ENCODE results near the gene VAMP4.
A peak's percentile ranks its signal among the peaks of the same experiment; 100 is the strongest.

The VAMP4 gene

GRCh38 chr1:171741872-171742576 lies at the start of gene VAMP4 (continued):
- TF ChIP-seq ZNF518A (tag by site-specific recombination; conservative IDR thresholded peaks at IDR 0.05; ENCODE audit: low read depth) (peak; percentile 67), ZEB2 (tag by site-specific recombination; IDR thresholded peaks at IDR 0.05) (no peak; the same call in 1 of the 2 replicates), ZFP37 (tag by site-specific recombination; IDR thresholded peaks at IDR 0.05) (peak; percentile 55; the same call in 1 of the 2 replicates), GLI4 (tag by site-specific recombination; IDR thresholded peaks at IDR 0.05) (0 out of 2 replicates have a peak, but pooled peaks have one; percentile 53)

- Histone ChIP-seq H3K27ac (ENCODE audit: extremely low read depth, low read depth, low read length) (no peak overlapping the region), H3K4me3 (ENCODE audit: low read depth, low read length) (no peak overlapping the region), H3K4me1 (ENCODE audit: control insufficient read depth, insufficient read depth, low read length) (no peaks in the 10 kb centered on the region), H3K9me3 (ENCODE audit: control insufficient read depth, insufficient read depth, low read depth, low read length) (no peaks in the 10 kb centered on the region), H3K36me3 (ENCODE audit: control insufficient read depth in 2 of 2, insufficient read depth in 1 of 2, low read length in 2 of 2) (peaks cover 19 to 100% of the 10 kb centered on the region in 2 experiments)
- CTCF ChIA-PET, result no interaction called here
- no peak for TF ChIP-seq ZNF571 (tag by site-specific recombination; IDR thresholded peaks at IDR 0.05)
- POLR2A ChIA-PET, result interaction anchor here (1.2 kb wide), 1 partner anchor 8 kb away, joined by 3 read pairs; no protein-coding TSS in a partner anchor
Measured at GRCh38 chr1:171790318-171790717, 48.5 kb upstream of the VAMP4 start.

GRCh38 chr1:171788696-171789095 lies 46.8 kb upstream of the VAMP4 start:
- peaks cover 13 to 100% of the 10 kb centered on the region in 2 experiments for H3K36me3 ChIP-seq (ENCODE audit: control insufficient read depth in 2 of 2, insufficient read depth in 1 of 2, low read length in 2 of 2)
- no peak overlapping the region for H3K4me3 ChIP-seq (ENCODE audit: low read depth, low read length)
- TF ChIP-seq ZNF394 (tag by site-specific recombination; IDR thresholded peaks at IDR 0.05; ENCODE audit: borderline replicate concordance), result no peak
- no peak for TF ChIP-seq ZNF433 (tag by site-specific recombination; IDR thresholded peaks at IDR 0.05; ENCODE audit: low read depth)
- TF ChIP-seq RBAK (tag by site-specific recombination; IDR thresholded peaks at IDR 0.05), result no peak
- no peak for TF ChIP-seq ZNF600 (tag by site-specific recombination; IDR thresholded peaks at IDR 0.05)
- TF ChIP-seq ZNF677 (tag by site-specific recombination; IDR thresholded peaks at IDR 0.05), result no peak
- H3K27ac ChIP-seq (ENCODE audit: extremely low read depth, low read depth, low read length), result no peak overlapping the region
- ChIA-PET CTCF (interaction anchor here (1.4 kb wide), 1 partner anchor 13 kb away, joined by 4 read pairs; no protein-coding TSS in a partner anchor), POLR2A (no interaction called here)
- H3K9me3 ChIP-seq (ENCODE audit: control insufficient read depth, insufficient read depth, low read depth, low read length), result no peaks in the 10 kb centered on the region
- H3K4me1 ChIP-seq (ENCODE audit: control insufficient read depth, insufficient read depth, low read length), result no peaks in the 10 kb centered on the region

GRCh38 chr1:171787686-171788480 lies 46.0 kb upstream of the VAMP4 start:
- peaks cover 13 to 99% of the 10 kb centered on the region in 2 experiments for H3K36me3 ChIP-seq (ENCODE audit: control insufficient read depth in 2 of 2, insufficient read depth in 1 of 2, low read length in 2 of 2)
- H3K4me1 ChIP-seq (ENCODE audit: control insufficient read depth, insufficient read depth, low read length), result no peaks in the 10 kb centered on the region
- ChIA-PET POLR2A (no interaction called here), CTCF (interaction anchor here (1.2 to 1.4 kb wide), 2 partner anchors 14 to 166 kb away, joined by 3 to 4 read pairs; no protein-coding TSS in a partner anchor)
- no peak overlapping the region for H3K27ac ChIP-seq (ENCODE audit: extremely low read depth, low read depth, low read length)
- H3K4me3 ChIP-seq (ENCODE audit: low read depth, low read length), result no peak overlapping the region
- TF ChIP-seq ZNF629 (tag by site-specific recombination; IDR thresholded peaks at IDR 0.05) (no peak), MZF1 (tag by site-specific recombination; IDR thresholded peaks at IDR 0.05; ENCODE audit: borderline replicate concordance) (no peak), ZNF561 (tag by site-specific recombination; IDR thresholded peaks at IDR 0.05; ENCODE audit: borderline replicate concordance) (no peak), FEZF1 (tag by site-specific recombination; IDR thresholded peaks at IDR 0.05) (no peak), ZNF239 (tag by site-specific recombination; IDR thresholded peaks at IDR 0.05) (no peak)
- no peaks in the 10 kb centered on the region for H3K9me3 ChIP-seq (ENCODE audit: control insufficient read depth, insufficient read depth, low read depth, low read length)
